Keratinocyte (primary cell): Measurements from ENCODE around the gene OR13C9. TPM values are rescaled to one million over a fixed set of nuclear protein-coding genes. Genes with fewer than 3 reads are reported as not detected.

Source experiments
- polyA plus RNA-seq, 5 experiments: library from polyadenylated mRNA; depleted of rRNA in 3 of 5; stranded (reverse) in 3 of 5; stranded (forward) in 1 of 5; unstranded in 1 of 5; fragments of >200 nt; gene quantifications; 1 replicate in 1 of 5; 2 replicates in 3 of 5; 3 replicates in 1 of 5; pipeline versions ENCODE4 v1.2.1 to v1.2.3, GENCODE V29; 2011 to 2012; ENCODE audit warnings: missing spikeins in 2 of 5, low read depth in 1 of 5, low replicate concordance in 1 of 5

The OR13C9 gene
- polyA plus RNA-seq, 1 donor (not counting 4 experiments of a cell fraction or from before 2014, with no cell fraction given): not detected

Other genes starting within 250 kb of the OR13C9 start
- gene OR13F1, start 113.9 kb downstream of the OR13C9 start, polyA plus RNA-seq: not detected in 3 replicates
- gene OR13C4, start 91.0 kb downstream of the OR13C9 start, polyA plus RNA-seq: not detected in 3 replicates
- gene OR13C3, start 81.3 kb downstream of the OR13C9 start, polyA plus RNA-seq: not detected in 3 replicates
- not detected in 3 replicates for gene OR13C8, start 49.0 kb downstream of the OR13C9 start, polyA plus RNA-seq
- not detected in 3 replicates for gene OR13C5, start 18.8 kb downstream of the OR13C9 start, polyA plus RNA-seq
- gene OR13C2, start 12.6 kb downstream of the OR13C9 start, polyA plus RNA-seq: not detected in 3 replicates
- not detected in 3 replicates for gene OR13D1, start 76.3 kb upstream of the OR13C9 start, polyA plus RNA-seq
- gene NIPSNAP3A, start 129.5 kb upstream of the OR13C9 start, polyA plus RNA-seq: 32.9 to 48.0 TPM (median 47.5 TPM) in 3 replicates
- gene NIPSNAP3B, start 145.9 kb upstream of the OR13C9 start, polyA plus RNA-seq: 0.06 to 0.39 TPM (median 0.30 TPM) in 3 replicates